ENCODE results near the gene FOXN3.

FOXN3 gene

GRCh38 chr14:89379891-89380820, 36.9 kb downstream of the FOXN3 start:
- no peak for DNase-seq

GRCh38 chr14:89379006-89379405, 38.0 kb downstream of the FOXN3 start:
- no peak for DNase-seq

GRCh38 chr14:89378119-89378518, 38.9 kb downstream of the FOXN3 start:
- DNase-seq = peak; percentile 12

- DNase-seq = no peak
These were observed 39.5 kb downstream of the FOXN3 start for GRCh38 chr14:89377544-89377943.

- no peak for DNase-seq
These were observed 42.1 kb downstream of the FOXN3 start for GRCh38 chr14:89374908-89375307.

GRCh38 chr14:89373185-89373584, 43.8 kb downstream of the FOXN3 start:
- no peak for DNase-seq

GRCh38 chr14:89372512-89372883, 44.5 kb downstream of the FOXN3 start:
- DNase-seq = no peak

- no peak for DNase-seq
These were observed 45.2 kb downstream of the FOXN3 start for GRCh38 chr14:89371585-89372511.

- no peak for DNase-seq
These were observed 46.3 kb downstream of the FOXN3 start for GRCh38 chr14:89370781-89371180.

- DNase-seq = no peak
These were observed 46.7 kb downstream of the FOXN3 start for GRCh38 chr14:89370381-89370780.

GRCh38 chr14:89369656-89370055, 47.4 kb downstream of the FOXN3 start:
- no peak for DNase-seq

GRCh38 chr14:89368490-89369477, 48.2 kb downstream of the FOXN3 start:
- DNase-seq = no peak

GRCh38 chr14:89367779-89368120, 49.3 kb downstream of the FOXN3 start:
- DNase-seq = no peak

- DNase-seq = no peak
These were observed 49.9 kb downstream of the FOXN3 start for GRCh38 chr14:89366864-89367778.

- peak; percentile 64 for DNase-seq
These were observed 51.8 kb downstream of the FOXN3 start for GRCh38 chr14:89365061-89365801.

- DNase-seq = no peak
These were observed 52.7 kb downstream of the FOXN3 start for GRCh38 chr14:89364316-89364715.

- no peak for DNase-seq
These were observed 56.8 kb downstream of the FOXN3 start for GRCh38 chr14:89360277-89360676.

- DNase-seq = no peak
These were observed 57.4 kb downstream of the FOXN3 start for GRCh38 chr14:89359477-89360222.

GRCh38 chr14:89357655-89358297, 59.3 kb downstream of the FOXN3 start:
- no peak for DNase-seq
